HEK293 (cell line): ENCODE data around the gene PLA2G4E.
A peak's percentile ranks its signal among the peaks of the same experiment; 100 is the strongest.

Experiments used
- CTCF ChIA-PET: fragments of 350-600 bp; formaldehyde crosslinking; extraction: SDS; loops from one replicate; lab custom pipeline; 2021; ENCODE audit warnings: antibody characterized with exemption; lab: Yijun Ruan, JAX
- POLR2A ChIA-PET: fragments of 300-600 bp; formaldehyde crosslinking; extraction: SDS; loops from one replicate; lab custom pipeline; 2020; ENCODE audit warnings: antibody characterized with exemption, inconsistent platforms; lab: Yijun Ruan, JAX
- H3K27ac ChIP-seq: fragments of 200-500 bp; sonication (Bioruptor generic); 2 replicates; pipeline ENCODE4 v1.5.1; 2014; ENCODE audit warnings: low read depth, low read length, control low read depth, inconsistent platforms; ENCODE audit errors: extremely low read depth
- H3K36me3 ChIP-seq, 2 experiments: fragments of 200-500 bp in 1 of 2; sonication (Bioruptor generic) in 1 of 2; 1 replicate in 1 of 2; 2 replicates in 1 of 2; pipeline ENCODE4 v1.5.1; 2014 to 2017; ENCODE audit warnings: inconsistent platforms in 2 of 2, low read length in 2 of 2; ENCODE audit not compliant: control insufficient read depth in 2 of 2, insufficient read depth in 1 of 2
- H3K4me1 ChIP-seq: fragments of 200-500 bp; sonication (Bioruptor generic); 2 replicates; pipeline ENCODE4 v1.5.1; 2014; ENCODE audit warnings: mild to moderate bottlenecking, low read length, inconsistent platforms; ENCODE audit not compliant: control insufficient read depth, insufficient read depth
- H3K4me3 ChIP-seq: 2 replicates; pipeline ENCODE4 v1.5.1; 2011; ENCODE audit warnings: low read depth, mild to moderate bottlenecking, control low read depth, low read length, moderate library complexity
- H3K9me3 ChIP-seq: fragments of 200-500 bp; sonication (Bioruptor generic); 2 replicates; pipeline ENCODE4 v1.5.1; 2014; ENCODE audit warnings: low read depth, low read length, inconsistent platforms; ENCODE audit not compliant: control insufficient read depth, insufficient read depth
- GFI1B ChIP-seq: fragments of 450-650 bp; formaldehyde crosslinking; IDR thresholded peaks from 2 replicates; pipeline ENCODE4 v1.5.1; 2016; ENCODE audit warnings: missing biosample characterization, missing genetic modification characterization
- GLIS1 ChIP-seq: fragments of 450-650 bp; formaldehyde crosslinking; IDR thresholded peaks from 2 replicates; pipeline ENCODE4 v1.5.1; 2016; ENCODE audit warnings: missing biosample characterization, missing genetic modification characterization
- PRDM4 ChIP-seq: fragments of 450-650 bp; formaldehyde crosslinking; IDR thresholded peaks from 2 replicates; pipeline ENCODE4 v1.5.1; 2017; ENCODE audit warnings: missing biosample characterization, missing genetic modification characterization
- SP2 ChIP-seq: fragments of 450-650 bp; formaldehyde crosslinking; IDR thresholded peaks from 2 replicates; pipeline ENCODE4 v1.5.1; 2016; ENCODE audit warnings: missing biosample characterization, missing genetic modification characterization
- TSHZ1 ChIP-seq: fragments of 450-650 bp; formaldehyde crosslinking; IDR thresholded peaks from 2 replicates; pipeline ENCODE4 v1.5.1; 2016; ENCODE audit warnings: missing biosample characterization, missing genetic modification characterization, borderline replicate concordance
- ZBTB44 ChIP-seq: fragments of 450-650 bp; IDR thresholded peaks from 2 replicates; pipeline ENCODE4 v1.5.1; 2018; ENCODE audit warnings: missing biosample characterization, mild to moderate bottlenecking, missing genetic modification characterization
- ZEB2 ChIP-seq: fragments of 450-650 bp; formaldehyde crosslinking; IDR thresholded peaks from 2 replicates; pipeline ENCODE4 v1.5.1; 2016; ENCODE audit warnings: missing biosample characterization, missing genetic modification characterization
- ZFP41 ChIP-seq: fragments of 450-650 bp; formaldehyde crosslinking; IDR thresholded peaks from 2 replicates; pipeline ENCODE4 v1.5.1; 2016; ENCODE audit warnings: missing biosample characterization, missing genetic modification characterization, borderline replicate concordance
- ZNF121 ChIP-seq: fragments of 450-650 bp; formaldehyde crosslinking; IDR thresholded peaks from 2 replicates; pipeline ENCODE4 v1.5.1; 2016; ENCODE audit warnings: missing biosample characterization, missing genetic modification characterization
- ZNF132 ChIP-seq: fragments of 450-650 bp; formaldehyde crosslinking; IDR thresholded peaks from 2 replicates; pipeline ENCODE4 v1.5.1; 2017; ENCODE audit warnings: missing biosample characterization, missing genetic modification characterization, borderline replicate concordance
- ZNF221 ChIP-seq: fragments of 450-650 bp; formaldehyde crosslinking; IDR thresholded peaks from 2 replicates; pipeline ENCODE4 v1.5.1; 2017; ENCODE audit warnings: missing biosample characterization, missing genetic modification characterization, borderline replicate concordance
- ZNF248 ChIP-seq: fragments of 450-650 bp; formaldehyde crosslinking; IDR thresholded peaks from 2 replicates; pipeline ENCODE4 v1.5.1; 2017; ENCODE audit warnings: missing biosample characterization, missing genetic modification characterization
- ZNF26 ChIP-seq: fragments of 450-650 bp; formaldehyde crosslinking; IDR thresholded peaks from 2 replicates; pipeline ENCODE4 v1.5.1; 2016; ENCODE audit warnings: missing biosample characterization, missing genetic modification characterization
- ZNF335 ChIP-seq: fragments of 450-650 bp; formaldehyde crosslinking; conservative IDR thresholded peaks from 2 replicates; pipeline ENCODE4 v1.5.1; 2016; ENCODE audit warnings: missing biosample characterization, missing genetic modification characterization
- ZNF544 ChIP-seq: fragments of 450-650 bp; formaldehyde crosslinking; IDR thresholded peaks from 2 replicates; pipeline ENCODE4 v1.5.0; 2017; ENCODE audit warnings: missing biosample characterization, missing genetic modification characterization
- ZNF580 ChIP-seq: fragments of 450-650 bp; formaldehyde crosslinking; IDR thresholded peaks from 2 replicates; pipeline ENCODE4 v1.5.1; 2016; ENCODE audit warnings: missing biosample characterization, missing genetic modification characterization
- ZSCAN18 ChIP-seq: fragments of 450-650 bp; formaldehyde crosslinking; IDR thresholded peaks from 2 replicates; pipeline ENCODE4 v1.5.1; 2016; ENCODE audit warnings: missing biosample characterization, missing genetic modification characterization
- ZSCAN4 ChIP-seq: fragments of 450-650 bp; formaldehyde crosslinking; IDR thresholded peaks from 2 replicates; pipeline ENCODE4 v1.5.1; 2017; ENCODE audit warnings: missing biosample characterization, missing genetic modification characterization

Gene PLA2G4E

GRCh38 chr15:41971089-41971894 is 49.5 kb downstream of the PLA2G4E start (continued):
- TF ChIP-seq GLIS1 (tag by site-specific recombination), result peak; percentile 61
- no peak for TF ChIP-seq ZNF580 (tag by site-specific recombination)
- TF ChIP-seq ZSCAN4 (tag by site-specific recombination), result no peak
- TF ChIP-seq ZEB2 (tag by site-specific recombination), result 0 out of 2 replicates have a peak, but pooled peaks have one; percentile 23
- TF ChIP-seq ZNF544 (tag by site-specific recombination), result no peak
- TF ChIP-seq PRDM4 (tag by site-specific recombination), result peak; percentile 73
- 0 out of 2 replicates have a peak, but pooled peaks have one; percentile 76 for TF ChIP-seq ZNF335 (tag by site-specific recombination)
- no peak for TF ChIP-seq ZNF248 (tag by site-specific recombination)
- TF ChIP-seq ZNF26, result no peak
- no peak for TF ChIP-seq GFI1B (tag by site-specific recombination)
- no peak for TF ChIP-seq ZSCAN18 (tag by site-specific recombination)
- TF ChIP-seq ZBTB44 (tag by site-specific recombination), result peak; percentile 37; the same call in 1 of the 2 replicates
- peak; percentile 72 for TF ChIP-seq SP2

GRCh38 chr15:41970456-41970855 is 50.4 kb downstream of the PLA2G4E start:
- Histone ChIP-seq H3K27ac (no peak overlapping the region), H3K4me1 (peaks cover 10% of the 10 kb centered on the region), H3K36me3 (no peaks in the 10 kb centered on the region), H3K4me3 (no peak overlapping the region), H3K9me3 (no peaks in the 10 kb centered on the region)
- TF ChIP-seq ZFP41 (no peak), ZNF121 (tag by site-specific recombination) (no peak), ZNF221 (no peak), TSHZ1 (tag by site-specific recombination) (no peak), ZNF132 (tag by site-specific recombination) (no peak)
- ChIA-PET CTCF (interaction anchor here (0.6 kb wide), 1 partner anchor 12 kb away, joined by 3 read pairs; no protein-coding TSS in a partner anchor), POLR2A (interaction anchor here (0.5 to 1.1 kb wide), 3 partner anchors 9 to 514 kb away, joined by 3 to 4 read pairs (median 3); no protein-coding TSS in a partner anchor)
